Effector memory CD4-positive, alpha-beta T cell (primary cell): ENCODE data around the gene SLTM.
"Not testable (repeated sequence)": the region's sequence is repeated elsewhere in the genome, so short reads cannot be mapped to it uniquely, and the experiment has no call there.

Experiments
- DNase-seq, 3 donors: peaks; one replicate each; pipeline ENCODE4 v3.0.0-alpha.2; 2020
- H3K27ac ChIP-seq: 2 replicates; pipeline ENCODE4 v1.7.0; 2013; ENCODE audit warnings: mild to moderate bottlenecking, low read length, moderate library complexity; ENCODE audit not compliant: insufficient read depth, poor library complexity, severe bottlenecking
- H3K27me3 ChIP-seq: replicated peaks from 2 replicates; pipeline ENCODE4 v1.7.0; 2013; ENCODE audit warnings: mild to moderate bottlenecking, low read length; ENCODE audit not compliant: insufficient read depth, control insufficient read depth, poor library complexity, severe bottlenecking
- H3K36me3 ChIP-seq: 2 replicates; pipeline ENCODE4 v1.7.0; 2013; ENCODE audit warnings: mild to moderate bottlenecking, low read length, moderate library complexity; ENCODE audit not compliant: control insufficient read depth, insufficient read depth
- H3K4me1 ChIP-seq: 2 replicates; pipeline ENCODE4 v1.7.0; 2013; ENCODE audit warnings: low read length, mild to moderate bottlenecking; ENCODE audit not compliant: control insufficient read depth, insufficient read depth, poor library complexity, severe bottlenecking
- H3K4me3 ChIP-seq: 2 replicates; pipeline ENCODE4 v1.7.0; 2013; ENCODE audit warnings: low read length, low read depth, mild to moderate bottlenecking; ENCODE audit not compliant: insufficient read depth, poor library complexity, severe bottlenecking
- H3K9me3 ChIP-seq: 2 replicates; pipeline ENCODE4 v1.7.0; 2013; ENCODE audit warnings: mild to moderate bottlenecking, low read length, moderate library complexity; ENCODE audit not compliant: control insufficient read depth

Gene SLTM

GRCh38 chr15:58929891-58930416 lies 3.5 kb downstream of the SLTM start:
- Histone ChIP-seq H3K36me3 (peaks cover 23% of the 10 kb centered on the region), H3K4me1 (peaks cover 15% of the 10 kb centered on the region), H3K27ac (no peak overlapping the region), H3K9me3 (no peaks in the 10 kb centered on the region), H3K27me3 (no peaks in the 10 kb centered on the region), H3K4me3 (no peak overlapping the region)
- DNase-seq: no peak

- Histone ChIP-seq H3K27ac (no peak overlapping the region), H3K4me1 (peaks cover 15% of the 10 kb centered on the region), H3K4me3 (no peak overlapping the region), H3K27me3 (no peaks in the 10 kb centered on the region), H3K9me3 (no peaks in the 10 kb centered on the region), H3K36me3 (peaks cover 23% of the 10 kb centered on the region)
- DNase-seq: no peak
Observed at GRCh38 chr15:58926823-58927222, 6.7 kb downstream of the SLTM start.

GRCh38 chr15:58924327-58924726 lies 9.2 kb downstream of the SLTM start:
- Histone ChIP-seq H3K9me3 (no peaks in the 10 kb centered on the region), H3K4me1 (peaks cover 6% of the 10 kb centered on the region), H3K27ac (no peak overlapping the region), H3K36me3 (peaks cover 23% of the 10 kb centered on the region), H3K4me3 (no peak overlapping the region), H3K27me3 (no peaks in the 10 kb centered on the region)
- no peak for DNase-seq

- DNase-seq: no peak
- no peak overlapping the region for H3K4me3 ChIP-seq
- H3K27ac ChIP-seq: no peak overlapping the region
- no peaks in the 10 kb centered on the region for H3K27me3 ChIP-seq
- H3K9me3 ChIP-seq: no peaks in the 10 kb centered on the region
- peaks cover 6% of the 10 kb centered on the region for H3K4me1 ChIP-seq
- H3K36me3 ChIP-seq: peaks cover 18% of the 10 kb centered on the region
Observed at GRCh38 chr15:58923696-58924300, 9.7 kb downstream of the SLTM start.

- peaks cover 13% of the 10 kb centered on the region for H3K36me3 ChIP-seq
- H3K4me1 ChIP-seq: peaks cover 6% of the 10 kb centered on the region
- DNase-seq: no peak
- H3K27ac ChIP-seq: no peak overlapping the region
- no peaks in the 10 kb centered on the region for H3K27me3 ChIP-seq
- H3K9me3 ChIP-seq: no peaks in the 10 kb centered on the region
- H3K4me3 ChIP-seq: no peak overlapping the region
Observed at GRCh38 chr15:58923284-58923683, 10.2 kb downstream of the SLTM start.

GRCh38 chr15:58921267-58921790 lies 12.2 kb downstream of the SLTM start:
- H3K27ac ChIP-seq: no peak overlapping the region
- H3K9me3 ChIP-seq: no peaks in the 10 kb centered on the region
- H3K4me3 ChIP-seq: no peak overlapping the region
- peaks cover 5% of the 10 kb centered on the region for H3K36me3 ChIP-seq
- no peak for DNase-seq
- no peaks in the 10 kb centered on the region for H3K27me3 ChIP-seq
- H3K4me1 ChIP-seq: peaks cover 2% of the 10 kb centered on the region

- not testable (repeated sequence) for H3K4me3 ChIP-seq, H3K4me1 ChIP-seq, H3K27me3 ChIP-seq, DNase-seq, H3K9me3 ChIP-seq, H3K36me3 ChIP-seq, H3K27ac ChIP-seq
Observed at GRCh38 chr15:58920447-58920846, 13.0 kb downstream of the SLTM start.

GRCh38 chr15:58919232-58919631 lies 14.2 kb downstream of the SLTM start:
- Histone ChIP-seq H3K27ac (no peak overlapping the region), H3K36me3 (peaks cover 10% of the 10 kb centered on the region), H3K4me3 (no peak overlapping the region), H3K9me3 (no peaks in the 10 kb centered on the region), H3K27me3 (no peaks in the 10 kb centered on the region), H3K4me1 (no peaks in the 10 kb centered on the region)
- DNase-seq: no peak

- no peaks in the 10 kb centered on the region for H3K4me1 ChIP-seq
- peaks cover 19% of the 10 kb centered on the region for H3K36me3 ChIP-seq
- H3K9me3 ChIP-seq: no peaks in the 10 kb centered on the region
- no peak overlapping the region for H3K27ac ChIP-seq
- H3K27me3 ChIP-seq: no peaks in the 10 kb centered on the region
- no peak for DNase-seq
- H3K4me3 ChIP-seq: no peak overlapping the region
Observed at GRCh38 chr15:58918239-58918638, 15.2 kb downstream of the SLTM start.

GRCh38 chr15:58917613-58918129 lies 15.8 kb downstream of the SLTM start:
- not testable (repeated sequence) for H3K27me3 ChIP-seq, H3K9me3 ChIP-seq, H3K4me1 ChIP-seq, DNase-seq, H3K27ac ChIP-seq, H3K4me3 ChIP-seq
- H3K36me3 ChIP-seq: peaks cover 19% of the 10 kb centered on the region
